ENCODE measurements around the gene SNX13.
"Not testable (repeated sequence)": the region's sequence is repeated elsewhere in the genome, so short reads cannot be mapped to it uniquely, and the experiment has no call there.

SNX13 gene

GRCh38 chr7:17910377-17910776 is 29.9 kb downstream of the SNX13 start:
- DNase-seq (ENCODE audit: insufficient read length, low spot score): no peak
- no peak for FAIRE-seq
- TF ChIP-seq POLR2A (IDR thresholded peaks at IDR 0.05; ENCODE audit: low read depth, low read length) (no peak), PAX5 (IDR thresholded peaks at IDR 0.05; ENCODE audit: insufficient read depth, low read length, severe bottlenecking) (no peak), TAF1 (IDR thresholded peaks at IDR 0.05; ENCODE audit: low read depth, low read length) (no peak)

- FAIRE-seq: not testable (repeated sequence)
These were observed 31.0 kb downstream of the SNX13 start for GRCh38 chr7:17909310-17909709.

GRCh38 chr7:17907014-17907413 is 33.3 kb downstream of the SNX13 start:
- TF ChIP-seq TAF1 (IDR thresholded peaks at IDR 0.05; ENCODE audit: low read depth, low read length): no peak
- no peak for TF ChIP-seq SPI1 (IDR thresholded peaks at IDR 0.05; ENCODE audit: low read depth, low read length)
- TF ChIP-seq POLR2A (IDR thresholded peaks at IDR 0.05; ENCODE audit: low read depth, low read length): no peak
- no peak for TF ChIP-seq POLR2AphosphoS5 (IDR thresholded peaks at IDR 0.05; ENCODE audit: low read depth, low read length)
- TF ChIP-seq POU2F2 (IDR thresholded peaks at IDR 0.05; ENCODE audit: low read depth, low read length): no peak
- no peak for TF ChIP-seq PAX5 (IDR thresholded peaks at IDR 0.05; ENCODE audit: insufficient read depth, low read length, severe bottlenecking)
- FAIRE-seq: no peak
- no peak for DNase-seq (ENCODE audit: insufficient read length, low spot score)

More at GRCh38 chr7:17909310-17909709, 31.0 kb downstream of the SNX13 start:
- not testable (repeated sequence) for DNase-seq (ENCODE audit: insufficient read length, low spot score)

- no peak for FAIRE-seq
- TF ChIP-seq TAF1 (IDR thresholded peaks at IDR 0.05; ENCODE audit: low read depth, low read length) (no peak), SPI1 (IDR thresholded peaks at IDR 0.05; ENCODE audit: low read depth, low read length) (no peak), POLR2A (IDR thresholded peaks at IDR 0.05; ENCODE audit: low read depth, low read length) (no peak), POU2F2 (IDR thresholded peaks at IDR 0.05; ENCODE audit: low read depth, low read length) (no peak), PAX5 (IDR thresholded peaks at IDR 0.05; ENCODE audit: insufficient read depth, low read length, severe bottlenecking) (no peak)
- no peak for DNase-seq (ENCODE audit: insufficient read length, low spot score)
These were observed 37.0 kb downstream of the SNX13 start for GRCh38 chr7:17903337-17903736.

- TF ChIP-seq TAF1 (IDR thresholded peaks at IDR 0.05; ENCODE audit: low read depth, low read length): no peak
- no peak for TF ChIP-seq POU2F2 (IDR thresholded peaks at IDR 0.05; ENCODE audit: low read depth, low read length)
- TF ChIP-seq SPI1 (IDR thresholded peaks at IDR 0.05; ENCODE audit: low read depth, low read length): no peak
- no peak for TF ChIP-seq POLR2AphosphoS5 (IDR thresholded peaks at IDR 0.05; ENCODE audit: low read depth, low read length)
- TF ChIP-seq PAX5 (IDR thresholded peaks at IDR 0.05; ENCODE audit: insufficient read depth, low read length, severe bottlenecking): no peak
- TF ChIP-seq POLR2A (IDR thresholded peaks at IDR 0.05; ENCODE audit: low read depth, low read length): no peak
- FAIRE-seq (no peak), DNase-seq (ENCODE audit: insufficient read length, low spot score) (no peak)
These were observed 37.7 kb downstream of the SNX13 start for GRCh38 chr7:17902599-17902998.

DNA sequence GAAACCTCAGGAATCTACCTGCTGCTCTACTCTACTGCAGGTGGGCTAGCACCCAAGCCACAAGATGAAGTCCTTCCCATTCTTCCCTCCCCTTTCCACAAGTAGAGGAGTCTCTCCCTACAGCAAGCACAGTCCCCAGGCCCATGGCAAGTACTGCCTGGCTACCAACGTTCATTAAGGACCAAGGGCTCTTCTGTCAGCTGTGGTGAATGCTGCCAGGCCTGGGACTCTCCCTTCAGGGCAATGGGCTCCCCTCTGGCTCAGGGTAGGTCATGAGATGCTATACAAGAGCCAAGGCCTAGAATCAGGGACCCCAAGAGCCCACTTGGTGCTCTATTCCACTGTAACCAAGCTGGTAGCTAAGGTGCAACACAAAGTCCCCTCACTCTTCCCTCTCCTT is 39.8 kb downstream of the SNX13 start:
- FAIRE-seq: no peak
- DNase-seq (ENCODE audit: insufficient read length, low spot score): no peak
- TF ChIP-seq TAF1 (IDR thresholded peaks at IDR 0.05; ENCODE audit: low read depth, low read length) (no peak), POU2F2 (IDR thresholded peaks at IDR 0.05; ENCODE audit: low read depth, low read length) (no peak), PAX5 (IDR thresholded peaks at IDR 0.05; ENCODE audit: insufficient read depth, low read length, severe bottlenecking) (no peak), SPI1 (IDR thresholded peaks at IDR 0.05; ENCODE audit: low read depth, low read length) (no peak), POLR2A (IDR thresholded peaks at IDR 0.05; ENCODE audit: low read depth, low read length) (no peak), POLR2AphosphoS5 (IDR thresholded peaks at IDR 0.05; ENCODE audit: low read depth, low read length) (no peak)

- no peak for FAIRE-seq
- TF ChIP-seq POLR2A (IDR thresholded peaks at IDR 0.05; ENCODE audit: low read depth, low read length): no peak
- no peak for TF ChIP-seq POLR2AphosphoS5 (IDR thresholded peaks at IDR 0.05; ENCODE audit: low read depth, low read length)
- TF ChIP-seq PAX5 (IDR thresholded peaks at IDR 0.05; ENCODE audit: insufficient read depth, low read length, severe bottlenecking): no peak
- TF ChIP-seq TAF1 (IDR thresholded peaks at IDR 0.05; ENCODE audit: low read depth, low read length): no peak
- TF ChIP-seq POU2F2 (IDR thresholded peaks at IDR 0.05; ENCODE audit: low read depth, low read length): no peak
- TF ChIP-seq SPI1 (IDR thresholded peaks at IDR 0.05; ENCODE audit: low read depth, low read length): no peak
- DNase-seq (ENCODE audit: insufficient read length, low spot score): no peak
These were observed 42.2 kb downstream of the SNX13 start for GRCh38 chr7:17898111-17898510.

GRCh38 chr7:17887286-17887685 is 53.0 kb downstream of the SNX13 start:
- no peak for DNase-seq (ENCODE audit: insufficient read length, low spot score)
- TF ChIP-seq PAX5 (IDR thresholded peaks at IDR 0.05; ENCODE audit: insufficient read depth, low read length, severe bottlenecking) (no peak), POU2F2 (IDR thresholded peaks at IDR 0.05; ENCODE audit: low read depth, low read length) (no peak), POLR2AphosphoS5 (IDR thresholded peaks at IDR 0.05; ENCODE audit: low read depth, low read length) (no peak), TAF1 (IDR thresholded peaks at IDR 0.05; ENCODE audit: low read depth, low read length) (no peak), POLR2A (IDR thresholded peaks at IDR 0.05; ENCODE audit: low read depth, low read length) (no peak), SPI1 (IDR thresholded peaks at IDR 0.05; ENCODE audit: low read depth, low read length) (no peak)
- FAIRE-seq: no peak

GRCh38 chr7:17882685-17883084 is 57.6 kb downstream of the SNX13 start:
- DNase-seq (ENCODE audit: insufficient read length, low spot score): no peak
- TF ChIP-seq POU2F2 (IDR thresholded peaks at IDR 0.05; ENCODE audit: low read depth, low read length): no peak
- no peak for TF ChIP-seq SPI1 (IDR thresholded peaks at IDR 0.05; ENCODE audit: low read depth, low read length)
- no peak for TF ChIP-seq TAF1 (IDR thresholded peaks at IDR 0.05; ENCODE audit: low read depth, low read length)
- TF ChIP-seq POLR2A (IDR thresholded peaks at IDR 0.05; ENCODE audit: low read depth, low read length): no peak
- no peak for TF ChIP-seq PAX5 (IDR thresholded peaks at IDR 0.05; ENCODE audit: insufficient read depth, low read length, severe bottlenecking)
- TF ChIP-seq POLR2AphosphoS5 (IDR thresholded peaks at IDR 0.05; ENCODE audit: low read depth, low read length): no peak
- no peak for FAIRE-seq

DNA sequence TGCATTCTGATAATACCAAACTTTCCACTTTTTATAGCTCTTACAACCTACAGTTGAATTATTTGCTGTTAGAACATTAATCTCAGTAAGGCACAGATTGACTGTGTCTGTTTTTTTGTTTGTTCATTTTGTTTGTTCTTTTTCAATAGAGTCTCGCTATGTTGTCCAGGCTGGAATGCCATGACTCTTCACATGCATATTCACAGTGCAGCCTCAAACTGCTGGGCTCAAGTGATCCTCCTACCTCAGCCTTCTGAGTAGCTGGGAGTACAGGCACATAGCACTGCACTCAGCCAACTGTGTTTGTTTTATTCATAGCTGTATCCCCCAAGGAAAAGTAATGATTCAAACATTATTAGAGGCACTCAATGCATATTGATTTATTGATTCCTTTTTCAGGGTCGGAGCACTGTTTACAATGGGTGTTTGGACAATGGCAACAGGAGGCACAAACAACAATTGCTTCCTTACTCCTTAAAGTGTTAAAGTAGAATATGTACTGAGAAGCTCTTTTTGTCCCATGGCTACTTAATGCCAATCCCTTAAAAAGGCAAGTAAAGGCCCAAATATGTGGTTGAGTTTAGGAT is 61.1 kb downstream of the SNX13 start:
- no peak for DNase-seq (ENCODE audit: insufficient read length, low spot score)
- no peak for FAIRE-seq
- TF ChIP-seq SPI1 (IDR thresholded peaks at IDR 0.05; ENCODE audit: low read depth, low read length) (no peak), POLR2AphosphoS5 (IDR thresholded peaks at IDR 0.05; ENCODE audit: low read depth, low read length) (no peak), POU2F2 (IDR thresholded peaks at IDR 0.05; ENCODE audit: low read depth, low read length) (no peak), POLR2A (IDR thresholded peaks at IDR 0.05; ENCODE audit: low read depth, low read length) (no peak), PAX5 (IDR thresholded peaks at IDR 0.05; ENCODE audit: insufficient read depth, low read length, severe bottlenecking) (no peak), TAF1 (IDR thresholded peaks at IDR 0.05; ENCODE audit: low read depth, low read length) (no peak)
